Effector memory CD8-positive, alpha-beta T cell (primary cell): ENCODE measurements around the gene HERC6.
A peak's percentile ranks its signal among the peaks of the same experiment; 100 is the strongest.
"Not testable (repeated sequence)": the region's sequence is repeated elsewhere in the genome, so short reads cannot be mapped to it uniquely, and the experiment has no call there.

Source experiments
- ATAC-seq: fragments of 150-1000 bp; cut with Tn5 transposase; replicated peaks from 2 replicates; pipeline ENCODE4 v1.10.0; 2021; ENCODE audit warnings: mild to moderate bottlenecking, moderate library complexity
- DNase-seq, 3 experiments: peaks; one replicate each; pipeline ENCODE4 v3.0.0; 2021
- H3K27ac Mint-ChIP-seq, 2 donors: one replicate each; pipeline ENCODE4 v1.8.0; 2022; ENCODE audit warnings: mild to moderate bottlenecking in 2 of 2, mixed read lengths in 2 of 2, moderate library complexity in 2 of 2
- H3K27me3 Mint-ChIP-seq, 2 donors: one replicate each; pipeline ENCODE4 v1.8.0; 2022; ENCODE audit warnings: mixed read lengths in 2 of 2
- H3K36me3 Mint-ChIP-seq: one replicate; pipeline ENCODE4 v1.8.0; 2022; ENCODE audit warnings: mild to moderate bottlenecking, moderate library complexity, mixed read lengths; ENCODE audit not compliant: insufficient read depth
- H3K4me1 Mint-ChIP-seq, 2 donors: one replicate each; pipeline ENCODE4 v1.8.0; 2022; ENCODE audit warnings: low read depth in 2 of 2, mixed read lengths in 2 of 2
- H3K4me3 Mint-ChIP-seq, 2 donors: one replicate each; pipeline ENCODE4 v1.8.0; 2022; ENCODE audit warnings: mild to moderate bottlenecking in 2 of 2, mixed read lengths in 2 of 2, moderate library complexity in 2 of 2
- H3K9me3 Mint-ChIP-seq, 2 donors: one replicate each; pipeline ENCODE4 v1.8.0; 2022; ENCODE audit warnings: mixed read lengths in 2 of 2

HERC6 gene

GRCh38 chr4:88442689-88443191 is 64.1 kb downstream of the HERC6 start:
- peaks cover 0 to 11% of the 10 kb centered on the region in 2 donors for H3K4me1 Mint-ChIP-seq
- H3K27ac Mint-ChIP-seq = peak overlapping the region; percentile 72
- H3K27me3 Mint-ChIP-seq = no peaks in the 10 kb centered on the region
- peaks cover 17% of the 10 kb centered on the region for H3K36me3 Mint-ChIP-seq
- H3K4me3 Mint-ChIP-seq = no peak overlapping the region
- DNase-seq (no peak), ATAC-seq (no peak)
- no peaks in the 10 kb centered on the region for H3K9me3 Mint-ChIP-seq

DNA sequence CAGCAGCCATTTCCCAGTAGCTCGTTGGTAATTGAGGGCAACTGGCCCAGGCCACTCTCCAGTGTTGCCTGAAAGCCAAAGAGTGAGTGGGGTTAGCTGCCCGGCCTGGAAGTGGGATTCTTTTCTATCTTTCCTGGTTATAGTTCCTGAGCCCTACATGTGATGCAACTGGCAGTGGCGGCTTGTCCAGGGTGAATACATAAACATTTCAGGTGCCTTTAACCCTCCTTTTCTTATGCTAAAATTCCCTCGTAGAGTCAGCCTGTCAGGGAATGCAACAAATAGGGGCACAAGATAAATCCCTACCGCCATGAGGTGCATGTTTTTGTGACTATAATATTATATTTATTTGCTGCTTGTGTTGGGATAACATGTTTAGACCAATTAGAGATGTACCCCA is 64.8 kb downstream of the HERC6 start:
- Mint-ChIP-seq H3K36me3 (peaks cover 9% of the 10 kb centered on the region), H3K9me3 (no peaks in the 10 kb centered on the region), H3K4me3 (no peak overlapping the region), H3K4me1 (peaks cover 0 to 11% of the 10 kb centered on the region in 2 donors), H3K27ac (peak overlapping the region; percentile 72), H3K27me3 (no peaks in the 10 kb centered on the region)
- ATAC-seq = no peak
- DNase-seq = no peak

- Mint-ChIP-seq H3K27ac (peak overlapping the region in 1 of 2 donors; percentile 63), H3K36me3 (peaks cover 9% of the 10 kb centered on the region), H3K27me3 (no peaks in the 10 kb centered on the region)
These were observed 66.6 kb downstream of the HERC6 start for GRCh38 chr4:88445252-88445651.

GRCh38 chr4:88446124-88446523 is 67.5 kb downstream of the HERC6 start:
- peaks cover under 1 to 9% of the 10 kb centered on the region in 2 donors for H3K4me1 Mint-ChIP-seq
- no peaks in the 10 kb centered on the region for H3K9me3 Mint-ChIP-seq
- H3K27ac Mint-ChIP-seq = no peak overlapping the region
- ATAC-seq (no peak), DNase-seq (no peak)
- no peaks in the 10 kb centered on the region for H3K27me3 Mint-ChIP-seq
- H3K36me3 Mint-ChIP-seq = peaks cover 4% of the 10 kb centered on the region
- H3K4me3 Mint-ChIP-seq = no peak overlapping the region

More at GRCh38 chr4:88445252-88445651, 66.6 kb downstream of the HERC6 start:
- no peaks in the 10 kb centered on the region for H3K9me3 Mint-ChIP-seq
- H3K4me3 Mint-ChIP-seq = no peak overlapping the region
- peaks cover 0 to 9% of the 10 kb centered on the region in 2 donors for H3K4me1 Mint-ChIP-seq
- no peak for ATAC-seq
- DNase-seq = no peak

DNA sequence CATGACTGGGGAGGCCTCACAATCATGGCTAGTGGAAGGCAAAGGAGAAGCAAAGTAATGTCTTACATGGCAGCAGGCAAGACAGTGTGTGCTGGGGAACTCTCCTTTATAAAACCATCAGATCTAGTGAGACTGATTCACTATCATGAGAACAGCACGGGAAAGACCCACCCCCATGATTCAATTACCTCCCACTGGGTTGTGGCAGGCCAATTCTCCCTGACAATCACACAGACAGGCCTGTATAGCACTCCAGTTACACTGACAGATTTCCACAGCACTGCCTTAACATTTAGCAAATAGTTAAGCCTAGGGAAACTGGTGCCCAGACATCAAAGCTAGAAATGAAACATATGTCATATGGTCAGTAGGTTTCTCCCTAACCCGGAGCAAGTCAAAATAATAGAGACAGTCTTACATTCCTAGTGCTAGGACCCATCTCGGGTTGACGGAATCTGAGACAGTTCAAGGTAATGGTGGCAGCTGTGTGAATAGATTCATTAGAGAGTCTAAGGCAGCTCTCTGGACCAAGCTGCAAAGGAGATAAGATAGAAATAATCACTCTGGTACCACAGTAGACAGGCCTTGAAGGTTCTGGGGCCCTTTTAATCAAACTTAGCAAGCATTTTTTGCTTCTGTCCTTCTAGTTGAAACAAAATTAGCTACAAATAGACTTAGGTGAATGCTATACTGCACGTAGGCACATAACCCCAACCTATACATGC is 68.9 kb downstream of the HERC6 start:
- H3K4me3 Mint-ChIP-seq = no peak overlapping the region
- peaks cover 4% of the 10 kb centered on the region for H3K36me3 Mint-ChIP-seq
- H3K27ac Mint-ChIP-seq = no peak overlapping the region
- no peak for DNase-seq
- H3K4me1 Mint-ChIP-seq = peaks cover 2 to 4% of the 10 kb centered on the region in 2 donors
- H3K27me3 Mint-ChIP-seq = no peaks in the 10 kb centered on the region
- no peaks in the 10 kb centered on the region for H3K9me3 Mint-ChIP-seq
- no peak for ATAC-seq

DNA sequence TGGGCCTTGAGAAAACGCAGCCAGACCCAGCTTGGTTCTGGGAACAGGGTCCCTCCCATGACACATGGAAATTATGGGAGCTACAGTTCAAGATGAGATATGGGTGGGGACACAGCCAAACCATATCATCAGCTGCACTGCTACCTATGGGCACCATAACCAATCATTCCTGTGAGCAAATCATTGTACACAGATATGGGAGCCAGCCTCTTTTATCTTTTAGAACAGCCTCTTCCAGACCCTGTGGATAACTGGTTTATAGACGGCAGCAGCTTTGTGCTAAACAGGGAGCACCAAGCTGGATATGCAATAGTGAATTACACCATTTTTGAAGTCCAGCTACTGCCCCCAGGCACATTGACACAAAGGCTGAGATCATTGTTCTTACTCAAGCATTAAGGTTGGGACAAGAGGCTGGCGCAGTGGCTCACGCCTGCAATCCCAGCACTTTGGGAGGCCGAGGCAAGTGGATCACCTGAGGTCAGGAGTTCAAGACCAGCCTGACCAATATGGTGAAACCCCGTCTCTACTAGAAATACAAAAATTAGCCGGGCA is 69.6 kb downstream of the HERC6 start:
- not testable (repeated sequence) for H3K9me3 Mint-ChIP-seq, ATAC-seq

GRCh38 chr4:88448889-88449288 is 70.2 kb downstream of the HERC6 start:
- ATAC-seq (no peak), DNase-seq (no peak)
- Mint-ChIP-seq H3K27ac (no peak overlapping the region), H3K27me3 (no peaks in the 10 kb centered on the region), H3K9me3 (no peaks in the 10 kb centered on the region), H3K4me3 (no peak overlapping the region), H3K4me1 (peaks cover 2 to 4% of the 10 kb centered on the region in 2 donors), H3K36me3 (no peaks in the 10 kb centered on the region)

More for the DNA sequence above, 69.6 kb downstream of the HERC6 start:
- H3K36me3 Mint-ChIP-seq, H3K27ac Mint-ChIP-seq, H3K4me3 Mint-ChIP-seq, DNase-seq, H3K27me3 Mint-ChIP-seq, H3K4me1 Mint-ChIP-seq: not testable (repeated sequence)

GRCh38 chr4:88449290-88449689 is 70.6 kb downstream of the HERC6 start:
- Mint-ChIP-seq H3K27me3 (no peaks in the 10 kb centered on the region), H3K4me1 (peaks cover 2 to 4% of the 10 kb centered on the region in 2 donors), H3K36me3 (no peaks in the 10 kb centered on the region), H3K9me3 (no peaks in the 10 kb centered on the region), H3K27ac (no peak overlapping the region), H3K4me3 (no peak overlapping the region)
- no peak for DNase-seq
- ATAC-seq = no peak

DNA sequence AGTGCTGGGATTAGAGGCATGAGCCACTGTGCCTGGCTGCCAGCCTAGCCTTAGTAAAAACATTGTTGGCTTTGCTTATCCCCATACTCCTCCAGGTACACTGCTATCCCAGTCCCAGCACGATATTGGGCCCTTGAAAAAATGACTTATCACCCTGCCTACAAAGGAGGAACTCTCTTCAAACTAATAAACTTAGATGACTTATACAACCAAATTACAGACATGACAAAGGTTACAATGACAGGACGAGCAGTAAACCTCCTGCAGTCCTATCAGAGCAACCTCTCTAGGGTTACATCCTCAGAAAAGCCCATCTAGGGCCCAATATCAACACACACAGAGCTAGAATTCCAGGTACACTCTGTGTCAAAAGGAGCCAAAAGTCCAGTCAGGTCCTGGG is 72.6 kb downstream of the HERC6 start:
- H3K27ac Mint-ChIP-seq = no peak overlapping the region
- peaks cover 6 to 8% of the 10 kb centered on the region in 2 donors for H3K4me1 Mint-ChIP-seq
- no peaks in the 10 kb centered on the region for H3K9me3 Mint-ChIP-seq
- ATAC-seq = no peak
- H3K4me3 Mint-ChIP-seq = no peak overlapping the region
- no peaks in the 10 kb centered on the region for H3K27me3 Mint-ChIP-seq
- H3K36me3 Mint-ChIP-seq = peaks cover 10% of the 10 kb centered on the region
- DNase-seq = no peak

DNA sequence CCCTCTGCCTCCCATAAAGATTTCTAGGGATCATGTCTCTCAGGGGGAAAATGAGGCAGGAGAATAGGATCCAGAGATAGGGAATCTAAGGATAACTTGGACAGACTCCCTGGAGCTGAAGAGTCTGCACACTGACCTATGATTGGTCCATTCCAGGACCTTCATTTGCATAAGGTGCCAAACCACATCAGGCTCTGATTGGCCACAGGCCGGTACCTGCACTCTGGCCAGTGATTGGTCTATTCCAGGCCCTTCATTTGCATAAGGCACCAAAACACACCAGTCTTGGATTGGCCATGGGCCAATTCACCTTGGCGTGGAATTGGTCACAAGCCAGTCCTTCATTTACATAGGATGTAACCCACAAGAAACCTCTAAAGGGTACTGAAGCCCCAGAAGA is 74.3 kb downstream of the HERC6 start:
- no peak for ATAC-seq
- H3K4me3 Mint-ChIP-seq = no peak overlapping the region
- H3K27me3 Mint-ChIP-seq = no peaks in the 10 kb centered on the region
- no peak for DNase-seq
- H3K4me1 Mint-ChIP-seq = peaks cover 6 to 9% of the 10 kb centered on the region in 2 donors
- H3K36me3 Mint-ChIP-seq = peaks cover 23% of the 10 kb centered on the region
- H3K27ac Mint-ChIP-seq = no peak overlapping the region
- H3K9me3 Mint-ChIP-seq = no peaks in the 10 kb centered on the region

DNA sequence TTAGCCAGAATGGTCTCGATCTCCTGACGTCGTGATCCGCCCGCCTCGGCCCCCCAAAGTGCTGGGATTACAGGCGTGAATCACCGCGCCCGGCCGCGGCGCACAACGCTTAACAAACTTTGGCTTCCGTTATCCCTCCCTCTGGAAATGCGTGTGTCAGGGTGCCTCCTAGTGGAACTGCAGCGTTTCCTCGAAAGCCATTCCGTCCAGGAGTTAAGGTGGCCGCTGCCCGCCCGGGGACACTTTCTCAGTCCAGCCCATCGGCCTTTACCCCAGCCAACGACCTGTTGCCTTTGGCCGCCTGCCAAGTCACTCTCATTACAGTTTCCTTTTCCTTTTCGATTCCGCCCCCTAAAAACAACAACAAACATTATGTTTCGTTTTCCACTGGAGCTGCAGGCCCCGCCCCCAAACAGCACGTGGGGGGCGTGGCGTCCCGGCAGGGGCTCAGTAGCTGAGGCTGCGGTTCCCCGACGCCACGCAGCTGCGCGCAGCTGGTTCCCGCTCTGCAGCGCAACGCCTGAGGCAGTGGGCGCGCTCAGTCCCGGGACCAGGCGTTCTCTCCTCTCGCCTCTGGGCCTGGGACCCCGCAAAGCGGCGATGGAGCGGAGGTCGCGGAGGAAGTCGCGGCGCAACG is 78.1 kb downstream of the HERC6 start, which contains the start of gene HERC5:
HERC5 (plus strand) TSS at position 450 of the 637 bp plus-strand sequence; CDS start at position 601, 151 bp downstream.
- Mint-ChIP-seq H3K27me3 (no peaks in the 10 kb centered on the region), H3K4me1 (peaks cover 7 to 13% of the 10 kb centered on the region in 2 donors), H3K9me3 (no peaks in the 10 kb centered on the region), H3K27ac (peak within 1 kb of the TSS; percentile 98 to 99), H3K36me3 (peaks cover 23% of the 10 kb centered on the region), H3K4me3 (peak within 1 kb of the TSS; percentile 90 to 91)
- peak; percentile 93 for ATAC-seq
- DNase-seq = peak; percentile 92 to 93 (median 92)

- peak overlapping the region; percentile 90 to 91 for H3K4me3 Mint-ChIP-seq
- H3K27ac Mint-ChIP-seq = peak overlapping the region; percentile 98 to 99
- no peaks in the 10 kb centered on the region for H3K9me3 Mint-ChIP-seq
- H3K27me3 Mint-ChIP-seq = no peaks in the 10 kb centered on the region
- peaks cover 23% of the 10 kb centered on the region for H3K36me3 Mint-ChIP-seq
- ATAC-seq = peak; percentile 65
- H3K4me1 Mint-ChIP-seq = peaks cover 9 to 13% of the 10 kb centered on the region in 2 donors
- DNase-seq = peak in 2 of 3 experiments; percentile 48
These were observed 78.9 kb downstream of the HERC6 start for GRCh38 chr4:88457307-88458103.
